ENCODE results near the gene SLC35E3.

DNA sequence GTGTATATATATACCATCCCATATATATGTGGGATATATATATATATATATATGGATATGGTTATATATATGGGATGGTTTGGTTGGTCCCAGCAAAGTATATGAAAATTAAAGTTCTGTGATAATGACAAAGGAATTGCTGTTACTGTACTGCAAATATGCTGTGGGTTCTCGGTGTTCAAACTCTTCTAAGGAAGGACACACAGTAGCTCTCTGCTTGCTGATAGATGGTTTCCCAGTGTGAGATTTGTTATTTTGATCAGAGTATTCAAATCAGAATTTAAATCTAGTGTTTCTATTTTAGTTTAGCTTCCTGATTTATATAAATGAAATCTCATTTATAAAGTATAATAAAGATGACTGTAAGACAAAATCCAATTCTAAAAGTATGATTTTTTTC, 19.7 kb downstream of the SLC35E3 start:
- TF ChIP-seq, protein P1, sequence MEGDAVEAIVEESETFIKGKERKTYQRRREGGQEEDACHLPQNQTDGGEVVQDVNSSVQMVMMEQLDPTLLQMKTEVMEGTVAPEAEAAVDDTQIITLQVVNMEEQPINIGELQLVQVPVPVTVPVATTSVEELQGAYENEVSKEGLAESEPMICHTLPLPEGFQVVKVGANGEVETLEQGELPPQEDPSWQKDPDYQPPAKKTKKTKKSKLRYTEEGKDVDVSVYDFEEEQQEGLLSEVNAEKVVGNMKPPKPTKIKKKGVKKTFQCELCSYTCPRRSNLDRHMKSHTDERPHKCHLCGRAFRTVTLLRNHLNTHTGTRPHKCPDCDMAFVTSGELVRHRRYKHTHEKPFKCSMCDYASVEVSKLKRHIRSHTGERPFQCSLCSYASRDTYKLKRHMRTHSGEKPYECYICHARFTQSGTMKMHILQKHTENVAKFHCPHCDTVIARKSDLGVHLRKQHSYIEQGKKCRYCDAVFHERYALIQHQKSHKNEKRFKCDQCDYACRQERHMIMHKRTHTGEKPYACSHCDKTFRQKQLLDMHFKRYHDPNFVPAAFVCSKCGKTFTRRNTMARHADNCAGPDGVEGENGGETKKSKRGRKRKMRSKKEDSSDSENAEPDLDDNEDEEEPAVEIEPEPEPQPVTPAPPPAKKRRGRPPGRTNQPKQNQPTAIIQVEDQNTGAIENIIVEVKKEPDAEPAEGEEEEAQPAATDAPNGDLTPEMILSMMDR (IDR thresholded peaks at IDR 0.05 in 4 of 5, conservative IDR thresholded peaks at IDR 0.05 in 1 of 5), result no peak
- TF ChIP-seq POLR2A (IDR thresholded peaks at IDR 0.05), result no peak
